GM19351 (cell line): Measurements from ENCODE around the gene AUTS2.

Experiments
- ATAC-seq: cut with Tn5 transposase; IDR thresholded peaks from one replicate; pipeline ENCODE4 v1.9.1; 2021; ENCODE audit warnings: mild to moderate bottlenecking, moderate library complexity; ENCODE audit not compliant: unreplicated experiment

Gene AUTS2

DNA sequence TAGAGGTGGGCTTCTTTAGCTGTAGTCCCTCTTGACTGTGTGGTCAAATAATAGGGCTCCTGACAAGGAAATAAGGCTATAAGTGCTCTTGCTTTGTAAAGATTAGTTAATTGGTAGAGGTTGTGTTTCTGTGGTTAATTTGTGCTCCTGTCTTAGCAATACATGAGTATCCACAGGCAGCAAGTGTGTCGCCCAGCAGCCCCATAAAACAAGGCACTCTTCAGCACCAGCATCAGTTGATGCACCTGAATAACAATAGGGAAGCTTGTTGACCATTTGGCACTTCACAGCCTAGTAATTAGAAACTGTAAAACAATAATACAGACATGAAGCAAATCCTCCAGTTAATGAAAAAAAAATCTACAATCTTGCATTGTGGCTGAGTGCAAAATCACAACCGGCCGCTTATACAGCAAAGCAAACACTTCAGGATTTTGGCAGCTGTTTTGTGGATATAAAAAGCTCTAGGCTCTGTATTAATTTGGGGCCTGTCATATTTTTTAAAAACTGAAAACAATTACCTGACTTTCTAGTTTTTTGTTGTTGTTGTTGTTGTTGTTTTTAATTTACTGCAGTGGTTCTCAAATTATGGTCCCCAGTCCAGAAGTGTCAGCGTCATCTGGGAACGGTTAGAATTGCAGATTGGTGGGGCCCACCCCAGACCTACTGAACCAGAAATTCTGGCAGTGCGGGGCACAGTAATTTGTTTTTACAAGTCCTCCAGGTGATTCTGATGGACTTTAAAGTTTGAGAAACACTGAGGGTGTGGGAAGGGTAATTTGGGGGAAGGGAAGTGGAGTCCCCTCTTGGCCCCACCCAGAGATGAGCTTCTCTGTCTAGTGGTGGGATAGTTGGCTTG, 56.8 kb downstream of the AUTS2 start:
- no peak for ATAC-seq

GRCh38 chr7:69656077-69656476, 57.8 kb downstream of the AUTS2 start:
- no peak for ATAC-seq

GRCh38 chr7:69656890-69657289, 58.6 kb downstream of the AUTS2 start:
- ATAC-seq = no peak

DNA sequence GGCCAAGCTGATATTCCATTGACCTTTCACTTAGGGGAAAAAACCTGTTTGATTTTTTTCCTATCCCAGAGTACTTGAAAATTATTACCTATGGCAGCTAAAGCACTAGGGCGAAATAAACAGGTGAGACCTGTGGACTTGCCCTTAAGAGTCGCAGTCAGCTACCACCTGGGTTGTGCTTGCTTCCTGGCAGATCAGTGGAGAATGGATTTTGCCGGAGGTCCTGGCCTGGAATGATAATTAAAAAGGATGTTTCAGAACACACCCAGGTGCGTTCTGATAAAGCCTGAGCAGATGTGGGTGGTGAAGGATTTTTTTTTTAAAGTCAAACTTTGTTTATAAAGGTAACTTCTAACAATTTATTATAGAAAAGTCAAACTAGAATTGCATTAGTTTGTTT, 59.1 kb downstream of the AUTS2 start:
- no peak for ATAC-seq

DNA sequence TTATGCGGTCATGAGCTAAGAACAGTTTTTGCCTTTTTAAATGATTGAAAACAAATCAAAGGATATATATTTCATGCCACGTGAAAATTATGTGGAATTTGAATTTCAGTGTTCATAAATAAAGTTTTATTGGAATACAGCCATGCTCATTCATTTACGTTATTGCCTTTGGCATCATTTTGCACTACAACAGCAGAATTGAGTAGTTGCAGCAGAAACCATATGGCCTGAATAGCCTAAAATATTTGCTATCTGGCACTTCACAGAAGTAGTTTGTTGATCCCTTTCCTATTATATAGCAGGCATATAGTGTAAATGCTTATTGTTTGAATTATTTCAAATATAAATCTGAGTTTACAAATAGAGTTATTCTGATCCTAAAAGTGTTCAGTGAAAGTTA, 59.7 kb downstream of the AUTS2 start:
- no peak for ATAC-seq

GRCh38 chr7:69659983-69660382, 61.7 kb downstream of the AUTS2 start:
- no peak for ATAC-seq

- ATAC-seq = no peak
Measured at GRCh38 chr7:69661342-69661741, 63.1 kb downstream of the AUTS2 start.

DNA sequence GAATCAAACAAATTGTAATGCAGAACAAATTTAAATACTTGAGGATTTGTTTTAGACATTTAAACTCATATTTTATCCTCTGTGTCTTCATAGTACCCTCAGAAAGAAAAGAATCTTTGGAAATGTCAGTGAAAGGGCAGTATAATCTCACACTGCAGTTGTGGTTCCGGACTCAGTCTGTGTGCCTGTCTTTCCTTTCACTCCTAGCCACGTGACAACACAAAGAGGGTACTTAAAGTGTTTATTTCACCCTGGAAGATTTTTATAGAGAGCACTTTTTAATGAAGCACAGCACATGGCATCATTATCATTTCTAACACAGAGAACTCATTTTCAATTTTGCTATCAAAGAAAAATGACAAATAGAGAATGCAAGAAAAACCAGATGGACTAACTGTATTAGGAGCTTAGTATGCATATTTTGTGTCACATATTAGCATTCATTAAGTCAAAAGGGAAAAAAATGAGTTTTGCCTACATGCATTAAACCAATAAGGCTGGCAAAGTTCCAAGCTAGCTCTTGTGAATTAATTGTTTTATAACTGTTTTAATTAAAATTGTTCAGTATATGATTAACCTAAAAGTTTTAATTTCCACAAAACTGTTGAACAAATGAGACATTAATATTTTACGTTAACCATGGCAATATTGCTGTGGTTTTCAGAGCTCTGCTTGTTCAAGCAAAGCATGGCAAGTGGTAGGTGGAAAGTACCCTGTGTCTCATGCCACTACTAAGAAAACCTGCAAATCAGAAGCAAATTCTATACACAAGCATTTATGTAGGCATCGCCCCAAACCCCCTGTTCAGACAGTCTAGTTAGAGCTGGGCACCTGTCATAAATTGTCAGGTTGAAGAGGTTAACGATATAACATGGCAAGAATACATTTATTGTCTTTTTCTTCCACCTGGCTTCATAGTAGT, 65.9 kb downstream of the AUTS2 start:
- no peak for ATAC-seq

- ATAC-seq = no peak
Measured at GRCh38 chr7:69665369-69665768, 67.1 kb downstream of the AUTS2 start.

- ATAC-seq = no peak
Measured at GRCh38 chr7:69668339-69668870, 70.1 kb downstream of the AUTS2 start.

DNA sequence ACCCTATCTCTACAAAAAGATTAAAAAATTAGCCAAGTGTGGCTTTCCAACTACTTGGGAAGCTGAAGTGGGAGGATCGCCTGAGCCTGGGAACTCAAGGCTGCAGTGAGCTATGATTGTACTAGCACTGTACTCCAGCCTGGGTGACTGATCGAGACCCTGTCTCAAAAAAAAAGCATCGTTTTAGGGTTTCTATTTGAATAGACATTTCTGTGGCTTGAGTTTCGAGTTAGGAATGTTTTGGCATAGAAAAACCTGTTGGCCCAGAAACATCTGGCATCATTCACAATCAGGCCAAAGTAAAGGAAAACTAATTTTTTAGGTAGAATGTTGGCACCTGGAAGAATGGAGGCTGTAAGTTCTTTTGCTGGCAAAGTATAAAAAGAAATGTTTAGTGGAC, 72.4 kb downstream of the AUTS2 start:
- no peak for ATAC-seq

DNA sequence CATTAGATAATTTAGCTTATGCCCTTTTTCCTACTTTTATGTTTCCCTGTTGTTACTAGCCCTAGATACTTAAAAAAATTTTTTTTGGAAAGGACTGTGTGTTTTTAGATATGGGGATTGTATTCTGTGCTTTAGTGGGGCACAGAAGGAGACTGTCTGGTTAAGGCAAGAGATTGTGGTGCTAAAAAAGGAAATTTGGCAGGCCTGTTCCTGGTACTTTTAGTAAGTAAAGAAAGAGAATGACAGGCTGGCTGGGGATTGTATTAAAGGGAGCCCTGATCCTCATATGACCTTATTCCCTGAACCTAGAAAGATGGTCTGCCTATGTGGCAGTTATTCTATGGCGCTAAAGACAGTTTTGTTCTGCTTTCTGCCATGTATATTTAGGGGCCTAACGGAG, 74.8 kb downstream of the AUTS2 start:
- no peak for ATAC-seq

- ATAC-seq = peak; percentile 84
Measured at GRCh38 chr7:69674701-69675182, 76.5 kb downstream of the AUTS2 start.

DNA sequence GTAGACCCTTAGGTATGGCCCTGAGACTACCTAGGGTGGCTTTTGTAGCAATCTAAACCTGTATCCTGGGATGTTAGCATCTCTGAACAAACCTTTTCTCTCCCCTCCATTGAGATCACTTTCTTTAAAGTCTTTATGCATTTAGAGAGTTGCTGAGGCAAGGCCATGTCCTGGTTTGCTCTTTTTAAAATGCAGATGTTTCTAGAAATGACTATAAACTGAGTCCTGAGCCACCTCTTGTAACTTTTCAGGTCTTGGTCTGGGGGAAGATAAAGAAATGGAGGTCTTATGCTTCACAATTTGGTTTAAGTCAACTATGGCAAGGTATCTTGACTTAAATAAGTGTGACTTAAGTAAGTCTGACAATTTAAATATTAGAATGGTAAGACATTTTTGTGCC, 78.0 kb downstream of the AUTS2 start:
- peak; percentile 32 for ATAC-seq

GRCh38 chr7:69677054-69677852, 79.0 kb downstream of the AUTS2 start:
- ATAC-seq = peak; percentile 38

GRCh38 chr7:69677881-69678493, 79.7 kb downstream of the AUTS2 start:
- ATAC-seq = no peak

- no peak for ATAC-seq
Measured at GRCh38 chr7:69678494-69679187, 80.4 kb downstream of the AUTS2 start.

- ATAC-seq = no peak
Measured at GRCh38 chr7:69681181-69681580, 82.9 kb downstream of the AUTS2 start.

GRCh38 chr7:69682518-69682917, 84.2 kb downstream of the AUTS2 start:
- no peak for ATAC-seq

GRCh38 chr7:69683002-69683401, 84.7 kb downstream of the AUTS2 start:
- ATAC-seq = no peak
